Skeletal muscle tissue (tissue), 4 donors: ENCODE results near the gene SEMA4F. TPM values are rescaled to one million over a fixed set of nuclear protein-coding genes. Genes with fewer than 3 reads are reported as not detected.
A peak's percentile ranks its signal among the peaks of the same experiment; 100 is the strongest.

Source experiments
- H3K27ac ChIP-seq: one replicate; pipeline ENCODE4 v1.7.0; 2013; ENCODE audit warnings: mild to moderate bottlenecking, low read depth, low read length, inconsistent platforms
- H3K27me3 ChIP-seq, 3 donors: one replicate each; pipeline ENCODE4 v1.7.0; 2013; ENCODE audit warnings: low read length in 3 of 3; ENCODE audit not compliant: control insufficient read depth in 3 of 3, insufficient read depth in 3 of 3
- H3K36me3 ChIP-seq, 3 donors: one replicate each; pipeline ENCODE4 v1.7.0; 2013; ENCODE audit warnings: low read length in 3 of 3; ENCODE audit not compliant: control insufficient read depth in 3 of 3, insufficient read depth in 3 of 3
- H3K4me1 ChIP-seq, 3 donors: one replicate each; pipeline ENCODE4 v1.7.0; 2013; ENCODE audit warnings: low read length in 3 of 3, mild to moderate bottlenecking in 3 of 3; ENCODE audit not compliant: control insufficient read depth in 3 of 3, insufficient read depth in 3 of 3
- H3K4me3 ChIP-seq, 3 donors: one replicate each; pipeline ENCODE4 v1.7.0; 2013; ENCODE audit warnings: low read length in 3 of 3
- H3K9ac ChIP-seq, 3 donors: one replicate each; pipeline ENCODE4 v1.7.0; 2013; ENCODE audit warnings: low read length in 3 of 3, mild to moderate bottlenecking in 3 of 3, moderate library complexity in 2 of 3, low read depth in 1 of 3
- H3K9me3 ChIP-seq, 3 donors: one replicate each; pipeline ENCODE4 v1.7.0; 2013; ENCODE audit warnings: low read length in 3 of 3; ENCODE audit not compliant: control insufficient read depth in 3 of 3
- total RNA-seq: library from RNA; depleted of rRNA; stranded (reverse); fragments of >200 nt; gene quantifications from one replicate; pipeline ENCODE4 v1.2.3, GENCODE V29; 2014
- donor health status: Osteomylitis.

The SEMA4F gene
- total RNA-seq, 1 donor from 2014 or later, result 1.6 TPM

- Histone ChIP-seq H3K9me3 (no peaks in the 10 kb centered on the region), H3K9ac (peak overlapping the region in 1 of 3 donors; percentile 76), H3K4me3 (peak overlapping the region in 1 of 3 donors; percentile 75), H3K27ac (no peak overlapping the region), H3K27me3 (peaks cover 0 to 5% (median 0%) of the 10 kb centered on the region in 3 donors), H3K36me3 (no peaks in the 10 kb centered on the region), H3K4me1 (peaks cover 17 to 28% (median 22%) of the 10 kb centered on the region in 3 donors)
Measured at GRCh38 chr2:74714691-74715080, 60.6 kb downstream of the SEMA4F start.

- H3K9me3 ChIP-seq, result no peaks in the 10 kb centered on the region
- H3K4me1 ChIP-seq, result peaks cover 17 to 28% (median 22%) of the 10 kb centered on the region in 3 donors
- H3K27ac ChIP-seq, result peak overlapping the region; percentile 11
- peak overlapping the region; percentile 71 to 82 (median 76) for H3K9ac ChIP-seq
- H3K27me3 ChIP-seq, result peaks cover 0 to 5% (median 0%) of the 10 kb centered on the region in 3 donors
- H3K4me3 ChIP-seq, result peak overlapping the region; percentile 75 to 77 (median 76)
- H3K36me3 ChIP-seq, result no peaks in the 10 kb centered on the region
Measured at GRCh38 chr2:74715081-74715791, 61.2 kb downstream of the SEMA4F start.

- peak overlapping the region; percentile 75 to 77 (median 76) for H3K4me3 ChIP-seq
Measured at GRCh38 chr2:74715880-74716279, 61.8 kb downstream of the SEMA4F start.

GRCh38 chr2:74719066-74719465, 65.0 kb downstream of the SEMA4F start:
- peaks cover 3 to 13% (median 9%) of the 10 kb centered on the region in 3 donors for H3K4me1 ChIP-seq
- H3K27ac ChIP-seq, result no peak overlapping the region
- H3K9me3 ChIP-seq, result no peaks in the 10 kb centered on the region
- H3K4me3 ChIP-seq, result no peak overlapping the region
- peak overlapping the region in 1 of 3 donors; percentile 26 for H3K9ac ChIP-seq
- peaks cover 0 to 5% (median 0%) of the 10 kb centered on the region in 3 donors for H3K27me3 ChIP-seq
- H3K36me3 ChIP-seq, result no peaks in the 10 kb centered on the region

More at GRCh38 chr2:74715880-74716279, 61.8 kb downstream of the SEMA4F start:
- peaks cover 17 to 28% (median 22%) of the 10 kb centered on the region in 3 donors for H3K4me1 ChIP-seq
- no peaks in the 10 kb centered on the region for H3K9me3 ChIP-seq
- H3K27me3 ChIP-seq, result peaks cover 0 to 5% (median 0%) of the 10 kb centered on the region in 3 donors
- no peaks in the 10 kb centered on the region for H3K36me3 ChIP-seq
- peak overlapping the region; percentile 71 to 82 (median 76) for H3K9ac ChIP-seq
- H3K27ac ChIP-seq, result no peak overlapping the region

GRCh38 chr2:74721316-74721715, 67.3 kb downstream of the SEMA4F start:
- Histone ChIP-seq H3K27me3 (peaks cover 0 to 5% (median 0%) of the 10 kb centered on the region in 3 donors), H3K4me1 (no peaks in the 10 kb centered on the region), H3K4me3 (no peak overlapping the region), H3K36me3 (no peaks in the 10 kb centered on the region), H3K27ac (no peak overlapping the region), H3K9ac (no peak overlapping the region), H3K9me3 (no peaks in the 10 kb centered on the region)

GRCh38 chr2:74724496-74724895, 70.4 kb downstream of the SEMA4F start:
- H3K27ac ChIP-seq, result no peak overlapping the region
- no peaks in the 10 kb centered on the region for H3K9me3 ChIP-seq
- H3K4me1 ChIP-seq, result no peaks in the 10 kb centered on the region

GRCh38 chr2:74725287-74725686, 71.2 kb downstream of the SEMA4F start:
- H3K9ac ChIP-seq, result no peak overlapping the region
- H3K36me3 ChIP-seq, result no peaks in the 10 kb centered on the region
- H3K4me3 ChIP-seq, result no peak overlapping the region
- no peaks in the 10 kb centered on the region for H3K9me3 ChIP-seq
- no peaks in the 10 kb centered on the region for H3K4me1 ChIP-seq
- H3K27me3 ChIP-seq, result no peaks in the 10 kb centered on the region
- no peak overlapping the region for H3K27ac ChIP-seq

More at GRCh38 chr2:74724496-74724895, 70.4 kb downstream of the SEMA4F start:
- no peak overlapping the region for H3K9ac ChIP-seq
- no peaks in the 10 kb centered on the region for H3K36me3 ChIP-seq
- H3K4me3 ChIP-seq, result no peak overlapping the region
- no peaks in the 10 kb centered on the region for H3K27me3 ChIP-seq

GRCh38 chr2:74728842-74729241, 74.8 kb downstream of the SEMA4F start:
- no peak overlapping the region for H3K27ac ChIP-seq
- no peaks in the 10 kb centered on the region for H3K4me1 ChIP-seq
- H3K4me3 ChIP-seq, result no peak overlapping the region
- H3K36me3 ChIP-seq, result no peaks in the 10 kb centered on the region
- H3K27me3 ChIP-seq, result no peaks in the 10 kb centered on the region
- no peaks in the 10 kb centered on the region for H3K9me3 ChIP-seq
- H3K9ac ChIP-seq, result no peak overlapping the region

GRCh38 chr2:74730530-74730929, 76.5 kb downstream of the SEMA4F start:
- Histone ChIP-seq H3K9me3 (no peaks in the 10 kb centered on the region), H3K27me3 (no peaks in the 10 kb centered on the region), H3K9ac (no peak overlapping the region), H3K27ac (no peak overlapping the region), H3K4me1 (no peaks in the 10 kb centered on the region), H3K36me3 (no peaks in the 10 kb centered on the region), H3K4me3 (no peak overlapping the region)
